Measurements from ENCODE around the gene STAT3.

Gene STAT3

DNA sequence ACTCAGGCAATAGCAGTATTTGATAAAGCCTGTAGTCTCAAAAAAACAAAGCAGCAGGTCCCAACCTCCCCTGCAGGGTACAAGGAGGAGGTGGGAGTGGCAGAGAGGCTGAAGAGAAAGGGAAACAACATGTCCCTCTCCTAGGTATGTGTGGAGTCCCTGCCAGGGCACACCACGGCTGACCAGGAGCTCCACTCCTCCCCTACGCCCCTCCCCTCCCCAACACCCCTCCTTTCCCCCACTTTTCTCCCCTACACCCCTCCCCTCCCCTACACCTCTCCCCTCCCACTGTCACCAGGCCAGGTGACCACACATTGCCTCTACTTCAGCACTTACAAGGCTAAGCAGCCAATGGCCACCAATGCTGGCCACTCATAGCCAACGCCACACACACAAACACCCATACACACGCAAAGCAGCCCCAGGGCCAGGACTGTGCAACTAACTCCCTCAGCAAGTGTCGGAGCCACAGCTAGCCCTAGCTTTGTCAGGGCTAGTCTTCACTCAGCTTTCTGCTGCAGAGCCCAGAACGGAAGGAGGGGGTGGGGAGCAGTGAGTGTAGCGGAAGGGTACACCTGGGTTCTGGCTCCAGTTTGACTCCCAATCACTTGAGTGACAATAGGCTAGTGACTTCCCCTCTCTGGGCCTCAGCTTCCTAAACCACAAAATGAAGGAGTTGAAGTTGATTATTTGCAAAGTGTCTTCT is 26.6 kb upstream of the STAT3 start:
- TF ChIP-seq, protein P1, sequence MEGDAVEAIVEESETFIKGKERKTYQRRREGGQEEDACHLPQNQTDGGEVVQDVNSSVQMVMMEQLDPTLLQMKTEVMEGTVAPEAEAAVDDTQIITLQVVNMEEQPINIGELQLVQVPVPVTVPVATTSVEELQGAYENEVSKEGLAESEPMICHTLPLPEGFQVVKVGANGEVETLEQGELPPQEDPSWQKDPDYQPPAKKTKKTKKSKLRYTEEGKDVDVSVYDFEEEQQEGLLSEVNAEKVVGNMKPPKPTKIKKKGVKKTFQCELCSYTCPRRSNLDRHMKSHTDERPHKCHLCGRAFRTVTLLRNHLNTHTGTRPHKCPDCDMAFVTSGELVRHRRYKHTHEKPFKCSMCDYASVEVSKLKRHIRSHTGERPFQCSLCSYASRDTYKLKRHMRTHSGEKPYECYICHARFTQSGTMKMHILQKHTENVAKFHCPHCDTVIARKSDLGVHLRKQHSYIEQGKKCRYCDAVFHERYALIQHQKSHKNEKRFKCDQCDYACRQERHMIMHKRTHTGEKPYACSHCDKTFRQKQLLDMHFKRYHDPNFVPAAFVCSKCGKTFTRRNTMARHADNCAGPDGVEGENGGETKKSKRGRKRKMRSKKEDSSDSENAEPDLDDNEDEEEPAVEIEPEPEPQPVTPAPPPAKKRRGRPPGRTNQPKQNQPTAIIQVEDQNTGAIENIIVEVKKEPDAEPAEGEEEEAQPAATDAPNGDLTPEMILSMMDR (conservative IDR thresholded peaks at IDR 0.05; ENCODE audit: control insufficient read depth, insufficient read depth, low read depth, low read length): no peak
- no peak for DNase-seq (ENCODE audit: low read depth)
- no peak overlapping the region for H3K4me3 ChIP-seq (ENCODE audit: control insufficient read depth, low read depth, low read length)

DNA sequence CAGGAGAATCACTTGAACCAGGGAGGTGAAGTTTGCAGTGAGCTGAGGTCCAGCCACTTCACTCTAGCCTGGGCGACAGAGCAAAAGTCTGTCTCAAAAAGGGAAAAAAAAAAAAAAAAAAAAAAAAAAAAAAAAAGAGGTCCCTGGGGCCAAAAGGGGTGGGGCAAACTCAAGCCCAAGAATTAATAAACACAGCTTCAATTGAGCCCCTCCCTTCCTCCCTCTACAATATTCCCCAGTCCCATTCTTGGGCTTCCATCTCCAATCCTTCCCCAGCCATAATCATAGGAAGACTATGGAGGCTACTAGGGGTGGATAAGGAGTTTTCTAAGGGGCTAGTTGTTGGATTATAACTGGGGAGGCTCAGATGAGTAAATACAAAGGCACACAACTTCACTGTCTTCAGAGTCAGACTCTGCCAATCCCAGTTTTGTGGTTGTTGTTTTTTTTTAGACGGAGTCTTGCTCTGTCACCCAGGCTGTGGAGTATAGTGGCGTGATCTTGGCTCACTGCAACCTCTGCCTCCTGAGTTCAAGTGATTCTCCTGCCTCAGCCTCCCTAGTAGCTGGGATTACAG is 25.3 kb upstream of the STAT3 start:
- DNase-seq (ENCODE audit: low read depth): no peak
- TF ChIP-seq, protein P1 (conservative IDR thresholded peaks at IDR 0.05; ENCODE audit: control insufficient read depth, insufficient read depth, low read depth, low read length): no peak
- H3K4me3 ChIP-seq (ENCODE audit: control insufficient read depth, low read depth, low read length): no peak overlapping the region

DNA sequence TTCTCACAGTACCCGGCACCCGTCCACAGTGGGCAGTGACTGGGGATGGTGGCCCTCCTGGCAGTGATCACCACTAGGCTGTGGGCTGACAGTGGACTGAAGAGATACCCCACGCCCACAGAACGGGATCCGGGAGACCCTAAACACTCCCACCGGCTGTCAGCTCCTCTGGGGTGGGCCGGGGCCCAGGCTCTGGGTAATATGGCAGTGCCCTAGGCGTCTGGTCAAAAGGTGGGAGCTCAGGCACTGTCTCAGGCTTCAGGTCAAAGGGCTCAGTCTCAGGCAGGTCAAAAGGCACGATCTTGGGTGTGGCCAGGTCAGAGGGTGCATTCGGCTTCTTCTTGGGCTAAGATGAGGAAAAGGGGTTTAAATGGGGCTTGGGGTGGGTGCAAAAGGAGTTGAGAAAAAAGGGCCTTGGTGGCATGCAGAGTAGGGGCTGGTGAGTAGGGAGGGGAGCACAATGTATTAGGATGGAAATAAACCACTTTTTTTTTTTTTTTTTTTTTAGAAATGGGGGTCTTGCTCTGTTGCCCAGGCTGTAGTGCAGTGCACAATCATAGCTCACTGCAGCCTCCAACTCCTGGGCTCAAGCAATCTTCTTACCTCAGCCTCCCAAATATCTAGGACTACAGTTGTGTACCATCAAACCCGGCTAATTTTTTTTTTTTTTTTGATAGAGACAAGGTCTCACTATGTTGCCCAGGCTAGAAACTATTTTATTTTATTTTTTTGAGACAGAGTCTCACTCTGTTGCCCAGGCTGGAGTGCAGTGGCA is 23.9 kb upstream of the STAT3 start:
- TF ChIP-seq, protein P1 (conservative IDR thresholded peaks at IDR 0.05; ENCODE audit: control insufficient read depth, insufficient read depth, low read depth, low read length): no peak
- DNase-seq (ENCODE audit: low read depth): no peak
- H3K4me3 ChIP-seq (ENCODE audit: control insufficient read depth, low read depth, low read length): no peak overlapping the region

DNA sequence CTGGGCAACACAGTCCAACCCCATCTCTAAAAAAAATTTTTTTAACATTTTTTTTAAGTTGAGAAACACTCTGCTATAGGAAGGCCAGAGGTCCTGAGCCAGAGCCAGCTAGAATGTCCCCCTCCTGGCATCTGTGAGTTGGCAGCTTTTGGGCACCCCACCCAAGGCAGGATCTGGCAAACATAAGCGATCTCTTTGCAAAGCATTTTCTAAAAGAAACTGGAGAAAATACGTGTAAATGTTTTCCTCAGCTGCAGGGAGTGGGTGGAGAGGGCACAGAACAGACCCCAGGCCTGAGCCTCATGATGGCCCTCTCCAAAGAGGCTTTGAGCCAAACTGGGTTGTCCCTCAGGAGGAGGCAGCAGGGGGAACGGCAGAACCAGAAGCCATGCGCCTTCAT is 23.1 kb upstream of the STAT3 start:
- H3K4me3 ChIP-seq (ENCODE audit: control insufficient read depth, low read depth, low read length): no peak overlapping the region
- TF ChIP-seq, protein P1 (conservative IDR thresholded peaks at IDR 0.05; ENCODE audit: control insufficient read depth, insufficient read depth, low read depth, low read length): no peak
- no peak for DNase-seq (ENCODE audit: low read depth)

DNA sequence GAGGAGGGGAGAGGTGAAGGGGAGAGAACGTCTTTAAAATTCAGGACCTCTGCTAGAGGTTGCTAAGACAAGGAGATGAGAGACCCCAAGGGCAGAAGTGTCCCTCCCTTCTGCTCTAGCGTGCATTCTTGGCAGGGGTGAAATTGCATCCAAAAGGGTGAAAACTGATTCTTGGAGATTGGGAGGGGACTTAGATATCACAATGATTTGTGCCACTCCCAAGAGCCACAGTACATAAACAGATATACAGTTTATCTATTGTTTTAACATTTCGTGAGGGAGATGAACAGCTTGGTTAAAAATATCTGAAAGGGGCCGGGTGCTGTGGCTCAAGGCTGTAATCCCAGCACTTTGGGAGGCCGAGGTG is 22.1 kb upstream of the STAT3 start:
- H3K4me3 ChIP-seq (ENCODE audit: control insufficient read depth, low read depth, low read length): no peak overlapping the region
- TF ChIP-seq, protein P1 (conservative IDR thresholded peaks at IDR 0.05; ENCODE audit: control insufficient read depth, insufficient read depth, low read depth, low read length): no peak
- no peak for DNase-seq (ENCODE audit: low read depth)

DNA sequence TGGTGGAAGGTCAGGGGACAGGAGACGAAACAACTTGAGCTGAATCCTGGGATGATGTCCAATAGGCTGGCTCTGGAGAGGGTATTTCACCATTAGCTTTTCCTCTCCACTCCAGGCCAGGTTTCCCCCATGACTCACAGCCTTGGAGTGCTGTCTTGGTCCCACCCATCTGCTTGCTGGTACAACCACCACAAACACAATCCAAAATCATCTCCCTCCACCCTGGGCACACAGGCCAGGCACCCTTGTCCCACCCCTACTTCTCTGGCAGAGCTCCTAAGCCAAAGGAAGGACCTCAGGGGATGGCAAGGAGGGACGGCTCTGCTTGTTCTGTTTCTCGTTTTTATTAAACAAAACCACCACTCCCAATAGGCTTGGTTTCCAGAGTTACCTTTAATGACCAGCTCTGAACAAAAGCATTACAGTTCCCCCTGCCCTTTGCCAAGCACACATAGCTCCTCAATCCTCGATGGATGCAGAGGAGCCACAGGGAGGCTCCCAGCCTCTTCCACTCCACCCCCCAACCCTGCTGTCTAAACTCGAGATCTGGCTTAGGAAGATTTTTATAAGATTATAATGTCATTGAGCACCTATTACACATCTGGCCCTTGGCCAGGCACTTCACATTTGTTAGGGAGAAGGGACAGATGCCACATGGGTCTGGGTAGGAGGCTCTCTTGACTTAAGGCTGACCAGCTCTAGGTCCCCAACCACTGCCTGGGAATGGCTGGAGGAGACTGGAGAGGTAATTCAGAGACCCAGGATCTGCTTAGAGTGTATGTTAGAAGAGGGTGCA is 21.5 kb upstream of the STAT3 start:
- peak; percentile 95 for DNase-seq (ENCODE audit: low read depth)
- no peak overlapping the region for H3K4me3 ChIP-seq (ENCODE audit: control insufficient read depth, low read depth, low read length)
- TF ChIP-seq, protein P1 (conservative IDR thresholded peaks at IDR 0.05; ENCODE audit: control insufficient read depth, insufficient read depth, low read depth, low read length): no peak

Data from fibroblast of mammary gland (primary cell).